OCI-LY1 (cell line): ENCODE measurements around the gene PCAT6.

ENCODE experiments used
- EZH2 ChIP-seq: fragments of 200-600 bp; sonication (generic), shearing (Covaris generic); IDR thresholded peaks from 2 replicates; pipeline ENCODE4 v1.8.0; 2017; ENCODE audit warnings: borderline replicate concordance, mixed run types, mild to moderate bottlenecking, antibody characterized with exemption, low read length, moderate library complexity, mixed read lengths
- TF ChIP-seq, protein P1 (sequence below): fragments of 200-600 bp; sonication (generic), shearing (Covaris generic); IDR thresholded peaks from 2 replicates; pipeline ENCODE4 v1.5.1; 2017; ENCODE audit warnings: mild to moderate bottlenecking, antibody characterized with exemption, low read length, moderate library complexity, mixed read lengths

- TF ChIP-seq, protein P1, sequence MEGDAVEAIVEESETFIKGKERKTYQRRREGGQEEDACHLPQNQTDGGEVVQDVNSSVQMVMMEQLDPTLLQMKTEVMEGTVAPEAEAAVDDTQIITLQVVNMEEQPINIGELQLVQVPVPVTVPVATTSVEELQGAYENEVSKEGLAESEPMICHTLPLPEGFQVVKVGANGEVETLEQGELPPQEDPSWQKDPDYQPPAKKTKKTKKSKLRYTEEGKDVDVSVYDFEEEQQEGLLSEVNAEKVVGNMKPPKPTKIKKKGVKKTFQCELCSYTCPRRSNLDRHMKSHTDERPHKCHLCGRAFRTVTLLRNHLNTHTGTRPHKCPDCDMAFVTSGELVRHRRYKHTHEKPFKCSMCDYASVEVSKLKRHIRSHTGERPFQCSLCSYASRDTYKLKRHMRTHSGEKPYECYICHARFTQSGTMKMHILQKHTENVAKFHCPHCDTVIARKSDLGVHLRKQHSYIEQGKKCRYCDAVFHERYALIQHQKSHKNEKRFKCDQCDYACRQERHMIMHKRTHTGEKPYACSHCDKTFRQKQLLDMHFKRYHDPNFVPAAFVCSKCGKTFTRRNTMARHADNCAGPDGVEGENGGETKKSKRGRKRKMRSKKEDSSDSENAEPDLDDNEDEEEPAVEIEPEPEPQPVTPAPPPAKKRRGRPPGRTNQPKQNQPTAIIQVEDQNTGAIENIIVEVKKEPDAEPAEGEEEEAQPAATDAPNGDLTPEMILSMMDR = no peak
- TF ChIP-seq EZH2 = no peak
Observed at GRCh38 chr1:202800742-202801141, 10.0 kb upstream of the PCAT6 start.
